ENCODE data around the gene PCED1B.
"Not testable (repeated sequence)": the region's sequence is repeated elsewhere in the genome, so short reads cannot be mapped to it uniquely, and the experiment has no call there.

DNA sequence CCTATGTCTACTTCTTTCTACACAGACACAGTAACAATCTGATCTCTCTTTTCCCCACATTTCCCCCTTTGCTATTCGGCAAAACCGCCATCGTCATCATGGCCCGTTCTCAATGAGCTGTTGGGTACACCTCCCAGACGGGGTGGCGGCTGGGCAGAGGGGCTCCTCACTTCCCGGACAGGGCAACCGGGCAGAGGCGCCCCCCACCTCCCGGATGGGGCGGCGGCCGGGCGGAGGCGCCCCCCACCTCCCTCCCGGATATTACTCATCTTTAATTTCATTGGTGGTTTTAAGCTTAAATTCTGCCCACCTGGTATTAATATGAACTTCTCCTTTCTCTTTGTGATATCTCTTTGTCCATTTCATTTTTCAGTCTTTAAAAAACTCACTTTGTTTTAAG is 90.9 kb downstream of the PCED1B start:
- not testable (repeated sequence) for TF ChIP-seq ZNF565 (CRISPR knock-in tag; conservative IDR thresholded peaks at IDR 0.05; ENCODE audit: low read depth); ZC3H10 (CRISPR knock-in tag; IDR thresholded peaks at IDR 0.05); ZNF70 (CRISPR knock-in tag; IDR thresholded peaks at IDR 0.05); SNAI2 (CRISPR knock-in tag; IDR thresholded peaks at IDR 0.05); ZFP30 (CRISPR knock-in tag; IDR thresholded peaks at IDR 0.05); TCF4 (CRISPR knock-in tag; IDR thresholded peaks at IDR 0.05; ENCODE audit: borderline replicate concordance); TOX (CRISPR knock-in tag; IDR thresholded peaks at IDR 0.05; ENCODE audit: borderline replicate concordance); OSR1 (CRISPR knock-in tag; IDR thresholded peaks at IDR 0.05)
- TF ChIP-seq, protein P1, sequence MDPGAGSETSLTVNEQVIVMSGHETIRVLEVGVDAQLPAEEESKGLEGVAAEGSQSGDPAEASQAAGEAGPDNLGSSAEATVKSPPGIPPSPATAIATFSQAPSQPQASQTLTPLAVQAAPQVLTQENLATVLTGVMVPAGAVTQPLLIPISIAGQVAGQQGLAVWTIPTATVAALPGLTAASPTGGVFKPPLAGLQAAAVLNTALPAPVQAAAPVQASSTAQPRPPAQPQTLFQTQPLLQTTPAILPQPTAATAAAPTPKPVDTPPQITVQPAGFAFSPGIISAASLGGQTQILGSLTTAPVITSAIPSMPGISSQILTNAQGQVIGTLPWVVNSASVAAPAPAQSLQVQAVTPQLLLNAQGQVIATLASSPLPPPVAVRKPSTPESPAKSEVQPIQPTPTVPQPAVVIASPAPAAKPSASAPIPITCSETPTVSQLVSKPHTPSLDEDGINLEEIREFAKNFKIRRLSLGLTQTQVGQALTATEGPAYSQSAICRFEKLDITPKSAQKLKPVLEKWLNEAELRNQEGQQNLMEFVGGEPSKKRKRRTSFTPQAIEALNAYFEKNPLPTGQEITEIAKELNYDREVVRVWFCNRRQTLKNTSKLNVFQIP (CRISPR knock-in tag; IDR thresholded peaks at IDR 0.05; ENCODE audit: borderline replicate concordance, low read depth): not testable (repeated sequence)
